ENCODE measurements around the gene TNFRSF1B.

The TNFRSF1B gene

GRCh38 chr1:12142891-12143630 is 23.7 kb upstream of the TNFRSF1B start:
- no peak for TF ChIP-seq CTCF (IDR thresholded peaks at IDR 0.05; ENCODE audit: low read depth, low read length)
- H3K4me3 ChIP-seq (ENCODE audit: low read depth, low read length), result no peak overlapping the region

- no peak for TF ChIP-seq CTCF (IDR thresholded peaks at IDR 0.05; ENCODE audit: low read depth, low read length)
- no peak overlapping the region for H3K4me3 ChIP-seq (ENCODE audit: low read depth, low read length)
Observed at GRCh38 chr1:12143631-12144155, 23.1 kb upstream of the TNFRSF1B start.

- TF ChIP-seq CTCF (IDR thresholded peaks at IDR 0.05; ENCODE audit: low read depth, low read length), result no peak
- no peak overlapping the region for H3K4me3 ChIP-seq (ENCODE audit: low read depth, low read length)
Observed at GRCh38 chr1:12144236-12144635, 22.6 kb upstream of the TNFRSF1B start.

GRCh38 chr1:12144969-12145368 is 21.8 kb upstream of the TNFRSF1B start:
- no peak for TF ChIP-seq CTCF (IDR thresholded peaks at IDR 0.05; ENCODE audit: low read depth, low read length)
- H3K4me3 ChIP-seq (ENCODE audit: low read depth, low read length), result no peak overlapping the region

GRCh38 chr1:12145616-12146342 is 21.0 kb upstream of the TNFRSF1B start:
- H3K4me3 ChIP-seq (ENCODE audit: low read depth, low read length), result no peak overlapping the region
- no peak for TF ChIP-seq CTCF (IDR thresholded peaks at IDR 0.05; ENCODE audit: low read depth, low read length)

- TF ChIP-seq CTCF (IDR thresholded peaks at IDR 0.05; ENCODE audit: low read depth, low read length), result no peak
- no peak overlapping the region for H3K4me3 ChIP-seq (ENCODE audit: low read depth, low read length)
Observed at GRCh38 chr1:12146343-12147112, 20.3 kb upstream of the TNFRSF1B start.
